OCI-M2 (cell line): ENCODE data around the gene MRPL45.

Experiments used
- DNase-seq: peaks from one replicate; lab custom pipeline; 2025; ENCODE audit not compliant: unreplicated experiment; lab: John Stamatoyannopoulos, UW

MRPL45 gene

DNA sequence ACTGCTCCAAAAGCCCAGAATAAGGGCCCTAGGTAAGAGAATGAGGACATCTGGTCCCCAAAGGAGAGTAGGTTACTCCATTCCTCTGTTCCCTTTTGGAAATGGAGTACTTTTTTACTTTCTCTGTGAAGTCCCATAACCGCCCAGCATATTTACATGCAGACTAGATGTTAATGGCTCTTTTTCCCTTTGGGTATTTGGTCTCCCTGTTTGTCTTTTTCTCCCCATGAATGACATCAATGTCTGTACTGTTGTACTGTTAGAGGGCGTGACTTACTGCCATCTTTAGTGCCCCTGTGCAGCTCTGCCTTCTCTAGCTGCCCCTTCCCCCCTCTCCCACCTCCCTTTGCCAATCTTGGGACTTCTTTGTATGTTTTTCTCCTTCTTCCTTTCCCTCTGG, 27.8 kb downstream of the MRPL45 start:
- no peak for DNase-seq

DNA sequence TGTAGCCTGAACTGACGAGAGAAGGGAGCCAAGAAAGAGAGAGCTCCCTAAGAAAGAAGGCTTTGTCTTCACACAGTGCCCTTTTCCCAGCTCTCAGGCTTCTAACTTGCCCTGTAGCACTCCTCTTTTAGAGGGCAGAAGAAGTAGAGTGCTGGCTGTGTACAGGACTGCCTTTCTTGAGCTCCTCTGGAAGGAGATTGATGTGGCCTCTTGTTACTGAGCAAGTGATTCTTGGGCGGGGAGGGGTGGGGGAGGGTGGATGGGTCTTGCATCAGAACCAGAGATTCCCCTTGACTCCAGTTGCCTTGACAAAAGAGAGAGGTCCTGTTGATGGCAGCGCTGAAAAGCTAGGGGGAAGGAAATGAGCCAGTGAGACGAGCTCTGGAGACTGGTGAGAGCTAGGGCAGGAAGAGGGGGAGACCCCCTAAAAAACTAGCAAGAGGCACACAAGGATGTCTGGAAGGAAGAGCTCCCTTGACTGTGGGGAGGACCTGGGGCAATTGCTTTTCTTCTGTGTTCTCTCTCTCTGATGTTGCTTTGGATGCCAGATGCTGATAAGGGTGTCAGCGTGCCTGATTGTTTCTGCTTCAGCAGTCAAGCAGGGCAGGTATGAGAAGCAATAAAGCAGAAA, 28.4 kb downstream of the MRPL45 start:
- DNase-seq, result no peak

DNA sequence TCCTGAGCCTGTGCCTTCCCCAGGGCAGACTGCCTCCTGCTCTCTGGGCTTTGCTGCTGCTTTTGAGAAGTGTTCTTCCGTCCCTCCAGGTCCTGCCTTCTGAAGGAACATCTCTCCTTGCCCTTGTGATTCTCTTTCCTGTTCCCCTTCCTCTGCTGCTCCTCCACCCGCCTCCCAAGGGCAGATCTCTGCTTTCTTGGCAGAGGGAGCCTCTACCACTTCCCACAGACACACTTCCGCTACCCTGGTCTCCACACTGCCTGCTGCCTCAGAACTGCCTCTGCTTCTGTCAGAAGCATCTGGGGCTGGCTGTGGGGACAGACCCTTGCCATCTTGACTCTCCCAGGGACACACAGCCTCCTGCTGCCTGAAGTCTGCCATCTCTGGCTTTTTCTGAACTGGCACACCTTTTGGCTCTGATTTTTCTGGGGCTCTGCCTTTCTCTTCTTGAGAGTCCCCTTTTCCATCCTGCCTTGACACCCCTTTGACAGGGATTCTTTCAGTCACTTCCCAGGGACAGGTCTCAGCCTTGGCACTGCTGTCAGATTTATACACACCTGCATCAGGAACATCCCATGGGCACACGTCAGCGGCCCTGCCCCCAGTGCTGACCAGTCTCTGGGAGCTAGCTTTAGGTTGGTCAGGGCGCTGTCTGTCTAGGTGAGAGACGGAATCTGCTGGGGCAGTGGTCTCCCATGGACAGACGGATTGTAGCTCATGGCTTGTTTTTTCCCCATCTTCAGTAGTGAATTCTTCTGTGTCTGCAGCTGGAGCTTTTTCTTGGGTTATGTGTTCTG, 30.2 kb downstream of the MRPL45 start:
- DNase-seq, result no peak

GRCh38 chr17:38327936-38328335, 31.0 kb downstream of the MRPL45 start:
- no peak for DNase-seq

DNA sequence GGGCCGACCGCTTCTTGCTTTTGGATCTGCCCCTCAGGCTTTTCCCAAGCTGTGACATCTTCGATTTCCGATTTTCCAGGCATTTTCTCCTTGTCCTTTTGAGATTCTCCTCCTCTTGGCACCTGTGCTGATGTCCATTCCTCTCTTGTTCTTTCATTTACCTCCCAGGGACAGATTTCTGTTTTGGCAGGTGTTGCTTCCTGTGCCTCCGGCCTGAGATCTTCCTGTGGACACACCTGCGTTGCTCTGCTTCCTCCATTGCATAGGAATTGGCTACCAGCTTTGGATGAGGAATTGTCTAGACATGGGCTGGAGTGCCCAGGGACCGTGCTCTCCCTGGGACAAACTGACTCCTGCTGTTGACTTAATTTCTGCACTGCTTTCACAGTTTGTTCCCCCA, 31.7 kb downstream of the MRPL45 start:
- no peak for DNase-seq

- DNase-seq, result no peak
Measured at GRCh38 chr17:38329284-38329683, 32.3 kb downstream of the MRPL45 start.

DNA sequence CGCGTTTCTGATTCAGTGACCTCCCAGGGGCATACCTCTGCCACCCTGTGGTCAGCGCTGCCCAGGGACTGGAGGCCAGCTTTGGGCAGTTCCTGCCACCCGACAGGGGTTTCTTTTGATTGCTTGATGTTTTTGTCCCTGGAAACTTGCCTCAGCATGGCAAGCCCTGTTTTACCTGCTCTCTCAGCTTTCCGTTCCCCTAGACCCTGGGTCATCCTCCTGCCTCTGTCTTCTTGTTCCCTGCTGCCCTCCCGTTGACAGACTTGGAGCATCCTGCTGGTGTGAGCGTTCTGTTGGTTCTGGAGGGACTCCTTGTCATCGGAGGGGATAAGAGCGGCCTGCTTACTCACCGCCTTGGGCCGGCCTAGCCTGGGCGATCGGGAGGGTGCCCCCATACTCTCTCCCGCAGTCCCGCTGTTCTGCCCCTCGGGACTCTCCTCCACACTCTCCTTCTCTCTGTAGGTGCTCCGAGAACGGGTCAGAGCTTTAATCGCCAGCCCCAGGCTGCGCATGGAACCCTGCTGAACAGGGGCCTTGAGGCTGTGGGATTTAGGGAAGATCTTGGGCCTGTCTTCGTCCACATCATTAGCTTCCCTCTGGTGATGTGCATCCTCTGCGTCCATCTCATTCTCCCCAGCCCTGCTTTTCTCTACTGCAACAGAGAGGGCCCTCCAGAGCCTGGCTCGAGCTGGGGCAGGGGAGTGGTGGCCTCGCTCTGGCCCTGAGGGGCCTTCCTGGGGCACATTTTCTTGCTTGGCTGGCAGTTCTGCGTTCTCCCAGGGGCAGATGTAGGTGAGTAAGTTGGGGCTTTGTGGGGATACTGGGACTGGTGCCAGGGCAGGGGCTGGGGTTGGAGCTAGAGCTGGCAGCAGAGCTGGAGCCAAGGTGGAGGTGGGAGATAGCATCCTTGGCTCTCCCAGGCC, 33.1 kb downstream of the MRPL45 start:
- DNase-seq, result no peak

- no peak for DNase-seq
Measured at GRCh38 chr17:38330941-38331411, 34.0 kb downstream of the MRPL45 start.

GRCh38 chr17:38332735-38333134, 35.8 kb downstream of the MRPL45 start:
- no peak for DNase-seq

- no peak for DNase-seq
Measured at GRCh38 chr17:38333635-38334295, 36.8 kb downstream of the MRPL45 start.

DNA sequence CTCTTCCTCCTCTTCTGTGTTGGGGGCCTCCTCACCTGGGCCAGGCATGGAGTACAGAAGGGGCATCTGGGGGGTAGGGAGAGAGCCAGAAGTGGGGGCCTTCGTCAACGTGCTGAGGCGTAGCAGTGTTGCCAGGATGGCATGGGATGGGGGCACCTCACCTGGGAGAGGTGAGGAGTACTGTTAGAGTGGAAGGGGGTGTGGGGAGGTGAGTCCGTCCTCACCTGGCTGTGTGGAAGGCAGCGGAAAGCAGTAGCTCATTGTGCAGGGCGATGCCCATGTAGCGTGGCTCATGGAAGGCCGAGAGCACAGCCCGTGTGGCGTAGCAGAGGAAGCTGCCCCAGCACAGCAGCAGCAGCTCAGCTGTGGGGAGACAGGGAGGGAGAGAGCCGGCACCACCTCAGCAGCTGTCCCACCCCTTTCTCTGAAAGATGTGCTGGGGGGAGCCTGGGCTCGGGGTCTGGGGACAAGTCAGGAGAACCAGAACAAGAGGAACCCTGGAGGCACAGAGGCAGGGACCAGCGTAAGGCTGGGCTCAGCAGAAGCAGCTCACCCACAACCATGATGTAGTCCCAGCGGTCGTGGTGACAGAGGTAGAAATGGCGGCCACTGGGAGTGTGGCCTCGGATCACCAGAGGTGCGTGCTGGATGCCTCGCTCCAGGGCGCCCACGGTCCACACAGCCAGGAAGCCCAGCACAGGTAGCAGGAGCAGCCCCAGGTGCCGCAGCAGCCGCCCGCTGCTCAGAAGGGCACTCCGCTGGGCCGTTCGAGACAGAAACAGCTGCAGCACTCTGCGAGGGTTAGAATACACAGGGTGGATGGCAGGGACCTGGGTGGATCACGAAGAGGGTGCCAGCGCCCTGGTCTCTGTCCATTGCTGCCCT, 37.8 kb downstream of the MRPL45 start:
- DNase-seq, result no peak

- no peak for DNase-seq
Measured at GRCh38 chr17:38336838-38337237, 39.9 kb downstream of the MRPL45 start.

GRCh38 chr17:38338053-38338452, 41.1 kb downstream of the MRPL45 start:
- no peak for DNase-seq

DNA sequence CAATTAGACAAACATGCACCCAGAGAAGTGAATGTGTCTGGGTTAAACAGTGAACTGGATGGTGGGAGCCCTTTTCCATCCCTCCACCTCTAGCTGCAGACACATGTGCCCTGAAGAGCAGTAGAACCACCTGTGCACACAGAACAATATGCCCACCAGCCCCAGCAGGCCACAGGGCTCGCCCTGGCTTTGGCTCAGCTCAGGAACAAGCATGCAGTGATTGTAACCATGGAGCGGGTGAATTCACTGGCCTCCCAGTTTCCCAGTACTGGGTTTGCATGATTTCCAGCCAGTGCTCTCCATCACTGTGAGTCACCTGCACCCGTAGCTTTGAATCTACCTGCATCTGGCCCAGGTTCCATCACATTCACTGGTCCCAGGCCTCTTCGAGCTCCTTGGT, 41.6 kb downstream of the MRPL45 start:
- DNase-seq, result no peak

- DNase-seq, result no peak
Measured at GRCh38 chr17:38339891-38340290, 42.9 kb downstream of the MRPL45 start.

GRCh38 chr17:38341035-38341721, 44.2 kb downstream of the MRPL45 start:
- no peak for DNase-seq

- DNase-seq, result no peak
Measured at GRCh38 chr17:38342886-38343607, 46.1 kb downstream of the MRPL45 start.

DNA sequence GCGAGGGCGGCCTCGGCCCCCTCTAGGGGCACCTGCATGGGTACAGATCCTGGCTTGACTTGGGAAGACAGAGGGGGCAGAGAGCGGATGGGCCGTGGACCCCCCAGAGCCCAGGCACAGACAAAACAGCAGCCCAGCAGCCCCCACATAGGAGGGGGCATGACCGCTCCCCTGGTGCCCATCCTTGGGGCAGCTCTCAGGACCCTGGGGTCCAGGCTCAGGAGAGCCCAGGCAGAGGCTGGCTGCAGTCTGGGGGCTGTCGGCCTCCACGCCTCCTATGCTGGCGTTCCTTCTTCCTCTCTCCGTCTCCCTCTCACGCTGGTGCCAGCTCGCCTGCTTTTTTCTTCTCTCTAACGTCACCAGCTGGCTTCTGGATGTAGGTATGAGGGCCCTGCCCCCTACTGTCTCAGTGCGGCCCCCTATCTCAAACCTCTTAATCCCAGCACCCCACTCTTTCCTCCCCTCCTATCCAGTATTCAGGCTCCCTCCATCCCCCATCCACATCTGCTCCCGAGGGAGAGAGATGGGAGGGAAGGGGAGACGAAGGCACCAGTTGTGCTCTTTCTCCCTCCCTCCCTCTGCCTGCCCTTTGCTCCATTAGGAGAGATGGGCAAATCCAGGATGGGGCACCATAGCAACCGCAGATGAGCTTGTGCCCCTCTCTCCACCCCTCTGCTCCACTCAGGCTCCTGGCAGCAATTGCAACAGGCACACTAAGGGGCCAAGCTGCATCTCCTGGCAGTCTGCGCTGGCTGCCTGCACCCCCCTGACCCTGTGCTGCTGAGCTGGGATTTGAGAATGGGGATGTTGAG, 46.8 kb downstream of the MRPL45 start, which contains the start of gene GPR179:
Gene GPR179, minus strand, starts transcription at position 349 of the 812 bp plus-strand sequence. Its CDS starts 167 bp downstream, at position 182.
- DNase-seq, result no peak
